ENCODE measurements around the gene SLC26A11.

GRCh38 chr17:80220054-80220735, at the start of gene SLC26A11, which contains the start of gene SGSH:
- TF ChIP-seq CTCF (IDR thresholded peaks at IDR 0.05; ENCODE audit: low read depth, low read length) (no peak), MAX (IDR thresholded peaks at IDR 0.05; ENCODE audit: low read depth, low read length) (no peak)
